ENCODE measurements around the gene PTPRB.
A peak's percentile ranks its signal among the peaks of the same experiment; 100 is the strongest.

Gene PTPRB

DNA sequence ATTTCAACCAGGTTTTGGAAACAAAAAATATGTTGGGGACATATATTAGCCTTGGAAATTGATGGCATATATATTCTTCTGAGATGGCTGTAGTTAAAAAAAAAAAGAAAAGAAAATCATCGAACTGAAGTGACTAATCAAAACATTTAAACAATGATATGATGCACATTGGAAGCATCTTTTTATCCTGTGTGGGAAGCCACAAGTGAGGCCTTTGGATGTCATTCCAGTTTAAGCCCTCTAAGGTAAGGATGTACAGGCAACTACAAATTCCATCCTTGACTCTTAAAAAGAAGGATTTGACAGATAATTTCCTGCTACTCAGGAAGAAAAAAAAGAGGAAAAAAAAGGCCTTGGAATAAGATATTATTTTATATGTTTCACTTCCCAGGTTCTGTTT is 9.6 kb upstream of the PTPRB start:
- H3K4me3 ChIP-seq (ENCODE audit: low read depth, low read length) = no peak overlapping the region
- ChIA-PET CTCF (no interaction called here), POLR2A (no interaction called here)
- DNase-seq (ENCODE audit: low read depth, low spot score) = no peak
- no peak for TF ChIP-seq CTCF (IDR thresholded peaks at IDR 0.05; ENCODE audit: insufficient read depth, low read length, missing control alignments)

- no peak for TF ChIP-seq CTCF (IDR thresholded peaks at IDR 0.05; ENCODE audit: insufficient read depth, low read length, missing control alignments)
- POLR2A ChIA-PET = no interaction called here
- DNase-seq (ENCODE audit: low read depth, low spot score) = peak; percentile 50
- H3K4me3 ChIP-seq (ENCODE audit: low read depth, low read length) = no peak overlapping the region
- CTCF ChIA-PET = no interaction called here
Measured at GRCh38 chr12:70645494-70646317, 8.5 kb upstream of the PTPRB start.

DNA sequence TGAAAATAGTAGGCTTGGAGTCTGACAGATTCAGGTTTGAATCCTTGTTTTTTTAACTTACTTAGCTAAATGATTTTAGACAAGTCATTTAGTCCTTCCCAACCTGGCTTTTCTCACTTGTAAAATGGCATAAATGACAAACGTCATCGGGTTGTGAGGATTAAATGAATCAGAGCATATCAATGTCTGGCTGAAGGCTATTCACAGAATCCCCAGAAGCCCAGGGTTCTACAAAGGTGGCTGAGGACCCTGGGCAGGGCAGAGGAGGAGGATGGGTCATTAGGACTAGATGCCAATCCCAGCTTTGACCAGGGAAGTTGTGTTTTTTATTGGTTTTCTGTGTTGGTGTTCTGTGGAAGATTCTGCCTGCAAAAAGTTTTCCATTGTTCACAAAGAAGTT is 7.6 kb upstream of the PTPRB start:
- TF ChIP-seq CTCF (IDR thresholded peaks at IDR 0.05; ENCODE audit: insufficient read depth, low read length, missing control alignments) = no peak
- ChIA-PET POLR2A (no interaction called here), CTCF (interaction anchor here (0.9 kb wide), 1 partner anchor 1000 kb away, joined by 3 read pairs; no protein-coding TSS in a partner anchor)
- H3K4me3 ChIP-seq (ENCODE audit: low read depth, low read length) = no peak overlapping the region
- DNase-seq (ENCODE audit: low read depth, low spot score) = no peak

DNA sequence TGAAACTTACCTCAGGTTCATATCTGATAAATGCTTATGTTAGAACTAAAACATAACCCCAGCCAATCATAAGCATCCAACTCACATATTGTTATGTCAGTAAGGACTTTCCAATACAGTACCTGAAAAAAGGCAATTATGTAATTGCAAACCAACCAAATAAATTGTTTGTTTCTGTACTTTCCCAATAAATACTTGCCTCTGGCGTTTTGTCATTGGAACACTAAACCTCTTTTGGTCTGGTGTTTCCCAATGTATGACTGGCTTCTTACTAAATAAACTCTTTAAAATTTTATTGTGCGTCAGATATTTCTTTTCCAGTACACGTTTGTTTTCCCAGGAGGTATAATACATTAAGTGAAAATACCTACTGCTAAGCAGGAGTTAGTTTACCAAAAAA is 6.7 kb upstream of the PTPRB start:
- ChIA-PET POLR2A (no interaction called here), CTCF (no interaction called here)
- TF ChIP-seq CTCF (IDR thresholded peaks at IDR 0.05; ENCODE audit: insufficient read depth, low read length, missing control alignments) = no peak
- no peak overlapping the region for H3K4me3 ChIP-seq (ENCODE audit: low read depth, low read length)
- no peak for DNase-seq (ENCODE audit: low read depth, low spot score)

DNA sequence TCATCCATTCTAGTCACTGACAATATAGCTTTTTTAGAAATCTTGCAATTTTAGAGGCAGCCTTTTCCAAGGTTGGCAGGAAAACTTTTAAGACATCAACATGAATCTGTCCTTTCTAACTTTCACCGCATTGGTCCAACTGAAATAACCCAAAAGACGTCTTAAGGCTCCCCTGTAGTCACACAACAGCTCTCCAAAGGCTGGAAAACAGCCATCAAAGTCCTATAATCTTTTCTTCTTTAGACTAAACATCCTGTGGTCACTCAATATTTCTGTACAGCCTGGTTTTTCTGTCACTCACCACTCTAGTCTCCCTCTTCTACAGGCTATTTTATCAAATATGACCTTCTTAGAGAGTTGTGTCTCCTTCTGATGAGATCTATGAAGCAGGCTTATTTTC is 4.5 kb upstream of the PTPRB start:
- CTCF ChIA-PET = interaction anchor here (0.9 kb wide), 1 partner anchor 19 kb away, joined by 5 read pairs; no protein-coding TSS in a partner anchor
- no peak overlapping the region for H3K4me3 ChIP-seq (ENCODE audit: low read depth, low read length)
- no peak for TF ChIP-seq CTCF (IDR thresholded peaks at IDR 0.05; ENCODE audit: insufficient read depth, low read length, missing control alignments)
- DNase-seq (ENCODE audit: low read depth, low spot score) = no peak
- POLR2A ChIA-PET = no interaction called here

DNA sequence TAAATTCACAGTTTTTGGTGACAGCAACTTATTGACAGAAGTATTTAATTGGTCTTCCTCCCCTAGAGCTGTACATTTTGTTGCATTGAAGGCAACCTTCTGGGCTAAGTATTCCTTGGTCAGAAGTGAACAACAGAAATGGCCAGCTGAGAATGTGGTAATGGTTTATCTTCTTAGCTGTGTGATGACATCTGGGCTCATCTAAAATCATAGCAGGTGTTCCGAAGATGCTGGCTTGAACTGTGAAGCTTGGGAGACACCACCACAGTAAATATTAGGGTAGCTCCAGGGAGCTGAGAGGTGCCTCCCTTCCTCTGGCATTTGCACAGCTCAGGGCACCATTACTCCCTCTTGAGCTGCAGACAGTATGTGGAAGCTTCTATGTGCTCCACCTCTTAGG is 3.7 kb upstream of the PTPRB start:
- POLR2A ChIA-PET = no interaction called here
- no peak for DNase-seq (ENCODE audit: low read depth, low spot score)
- CTCF ChIA-PET = interaction anchor here (0.9 kb wide), 1 partner anchor 18 kb away, joined by 5 read pairs; no protein-coding TSS in a partner anchor
- H3K4me3 ChIP-seq (ENCODE audit: low read depth, low read length) = no peak overlapping the region
- TF ChIP-seq CTCF (IDR thresholded peaks at IDR 0.05; ENCODE audit: insufficient read depth, low read length, missing control alignments) = no peak
